ENCODE data around the gene FAM168A.

Gene FAM168A

GRCh38 chr11:73554671-73555320 lies 43.1 kb downstream of the FAM168A start:
- DNase-seq: no peak

- no peak for DNase-seq
Observed at GRCh38 chr11:73553266-73553665, 44.6 kb downstream of the FAM168A start.

DNA sequence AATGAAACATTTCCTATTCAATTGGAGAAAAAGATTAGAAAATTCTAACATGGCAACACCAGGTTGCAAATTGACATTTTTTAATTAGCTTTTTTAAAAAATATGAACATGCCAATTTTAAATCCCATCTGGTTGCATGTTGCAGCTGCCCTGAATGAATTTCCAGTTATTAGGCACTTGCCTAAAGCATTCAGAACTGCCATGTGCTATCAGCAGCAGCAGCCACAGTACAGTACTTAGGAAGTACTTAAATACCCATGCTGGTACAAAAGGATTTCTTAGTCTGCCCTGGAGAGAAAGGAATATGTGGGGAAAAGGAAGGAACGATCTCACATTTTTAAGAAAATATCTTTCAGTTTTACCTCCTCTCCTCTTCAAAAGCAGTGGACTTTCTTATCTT lies 46.2 kb downstream of the FAM168A start:
- DNase-seq: no peak

- no peak for DNase-seq
Observed at GRCh38 chr11:73549376-73549775, 48.5 kb downstream of the FAM168A start.

GRCh38 chr11:73547706-73548595 lies 50.0 kb downstream of the FAM168A start:
- DNase-seq: no peak

- no peak for DNase-seq
Observed at GRCh38 chr11:73542175-73542574, 55.7 kb downstream of the FAM168A start.

DNA sequence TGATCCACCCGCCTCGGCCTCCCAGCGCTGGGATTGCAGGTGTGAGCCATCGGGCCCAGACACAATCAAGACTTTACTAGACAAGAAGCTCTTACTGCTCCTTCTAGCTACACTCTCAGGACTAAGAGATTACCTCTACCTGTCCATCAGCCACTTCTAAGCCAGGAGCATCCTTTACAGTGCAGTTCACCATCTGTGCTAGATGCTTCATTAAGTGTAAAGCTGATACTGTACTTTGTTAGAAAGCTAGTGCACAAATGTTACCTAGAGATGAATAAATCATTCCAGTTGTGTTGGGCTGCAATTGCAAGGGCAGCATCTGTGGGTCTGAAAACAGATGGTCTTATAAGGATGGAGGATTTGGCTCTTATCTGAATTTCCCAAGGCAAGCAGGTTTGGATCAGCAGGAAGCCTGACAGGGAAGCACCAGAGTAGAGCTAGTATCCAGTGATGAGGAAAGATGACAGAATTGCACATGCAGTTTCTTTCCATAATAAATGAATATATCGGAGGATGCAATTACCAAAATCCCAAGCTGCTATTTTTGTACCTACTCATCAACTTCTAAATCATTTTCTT lies 58.3 kb downstream of the FAM168A start:
- DNase-seq: peak; percentile 74

- no peak for DNase-seq
Observed at GRCh38 chr11:73538381-73538872, 59.5 kb downstream of the FAM168A start.

GRCh38 chr11:73537969-73538368 lies 59.9 kb downstream of the FAM168A start:
- no peak for DNase-seq

DNA sequence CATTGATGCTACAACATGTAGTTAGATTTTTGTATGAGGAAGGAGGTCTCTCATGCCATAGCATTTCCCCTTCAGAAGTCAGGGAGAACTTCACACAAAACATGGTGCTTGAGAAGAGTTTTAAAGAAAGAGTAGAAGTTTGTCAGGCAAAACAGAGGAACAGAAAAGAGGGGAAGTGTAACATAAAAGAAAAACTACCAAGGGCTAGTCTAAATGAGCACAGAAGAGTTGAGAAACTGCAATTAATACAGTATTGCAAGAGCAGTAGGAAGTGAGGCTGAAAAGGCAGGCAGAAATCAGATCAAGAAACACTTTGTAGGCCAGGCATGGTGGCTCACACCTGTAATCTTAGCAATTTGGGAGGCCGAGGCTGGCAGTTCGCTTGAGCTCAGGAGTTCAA lies 61.0 kb downstream of the FAM168A start:
- DNase-seq: no peak

- no peak for DNase-seq
Observed at GRCh38 chr11:73532310-73532709, 65.6 kb downstream of the FAM168A start.

DNA sequence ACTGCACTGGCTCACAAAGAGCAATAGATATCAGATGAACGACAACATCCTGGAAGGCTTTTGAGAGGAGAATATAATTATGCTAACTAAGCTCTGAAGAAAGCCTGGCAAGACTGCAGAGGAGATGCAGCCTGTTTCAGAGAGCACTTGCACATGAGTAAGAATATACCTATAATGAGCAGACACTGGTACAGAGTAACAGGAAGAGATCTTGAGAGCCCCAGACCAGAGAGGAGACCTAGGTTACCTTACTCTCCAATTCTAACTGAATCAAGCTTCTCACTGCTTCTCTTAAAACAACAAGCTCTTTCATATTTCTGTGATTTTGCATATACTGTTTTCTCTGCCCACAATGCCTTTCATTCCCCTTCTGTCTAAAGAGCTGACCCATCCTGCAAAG lies 66.5 kb downstream of the FAM168A start:
- no peak for DNase-seq

DNA sequence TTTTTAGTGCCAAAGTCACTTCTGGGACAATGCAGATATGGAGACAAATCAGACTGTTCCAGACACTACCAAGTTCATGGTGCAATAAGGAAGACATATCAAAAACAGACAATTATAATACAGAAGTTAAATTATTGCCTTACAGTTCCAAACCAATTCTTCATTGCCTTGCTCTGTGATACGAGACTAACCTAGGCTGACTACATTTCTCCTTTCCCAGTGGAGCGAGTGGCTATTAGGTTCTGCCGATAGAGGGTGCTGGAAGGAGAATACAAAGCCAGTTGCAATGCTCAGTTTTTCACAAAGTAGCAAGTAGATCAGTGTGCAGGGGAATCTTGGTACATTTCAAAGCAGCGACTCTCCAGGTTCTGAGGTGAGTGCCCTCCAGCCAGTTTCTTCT lies 67.8 kb downstream of the FAM168A start:
- no peak for DNase-seq

GRCh38 chr11:73529204-73529530 lies 68.7 kb downstream of the FAM168A start:
- DNase-seq: no peak

GRCh38 chr11:73528483-73529203 lies 69.3 kb downstream of the FAM168A start:
- DNase-seq: no peak

- DNase-seq: no peak
Observed at GRCh38 chr11:73528013-73528412, 69.9 kb downstream of the FAM168A start.

DNA sequence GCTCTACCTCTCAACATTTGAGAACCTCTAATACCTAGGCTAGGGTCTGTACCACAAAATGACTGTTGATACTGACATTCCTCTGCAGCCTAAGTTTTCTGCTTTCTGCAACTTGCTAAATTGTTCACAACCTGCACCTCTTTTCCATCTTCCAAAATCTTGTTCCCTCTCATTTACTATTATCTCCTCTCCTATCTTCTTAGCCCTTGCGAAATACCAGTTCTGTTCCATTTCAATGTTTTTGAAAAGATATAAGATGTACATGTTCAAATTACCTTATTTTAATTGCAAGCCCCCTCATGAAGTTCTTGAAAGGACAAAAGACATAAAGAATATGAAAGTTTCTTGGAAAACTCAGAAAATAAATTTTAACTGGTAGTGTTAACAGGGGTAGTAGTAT lies 72.3 kb downstream of the FAM168A start:
- no peak for DNase-seq

DNA sequence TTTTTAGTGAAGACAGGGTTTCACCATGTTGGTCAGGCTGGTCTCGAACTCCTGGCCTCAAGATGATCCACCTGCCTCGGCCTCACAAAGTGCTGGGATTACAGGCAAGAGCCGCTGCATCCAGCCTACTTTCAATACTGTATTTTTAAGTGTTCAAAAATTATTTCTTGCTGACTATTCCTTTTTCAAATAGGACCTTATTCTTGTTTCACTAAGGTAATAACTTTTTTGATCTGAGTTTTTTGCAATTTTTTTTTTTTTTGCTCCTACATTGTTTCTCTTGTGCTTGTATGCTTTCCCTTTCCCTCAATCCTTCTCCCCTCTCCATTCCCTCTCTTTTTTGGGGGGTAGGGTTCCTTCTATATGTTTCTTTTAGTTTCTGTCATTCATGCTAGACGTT lies 73.1 kb downstream of the FAM168A start:
- DNase-seq: no peak

DNA sequence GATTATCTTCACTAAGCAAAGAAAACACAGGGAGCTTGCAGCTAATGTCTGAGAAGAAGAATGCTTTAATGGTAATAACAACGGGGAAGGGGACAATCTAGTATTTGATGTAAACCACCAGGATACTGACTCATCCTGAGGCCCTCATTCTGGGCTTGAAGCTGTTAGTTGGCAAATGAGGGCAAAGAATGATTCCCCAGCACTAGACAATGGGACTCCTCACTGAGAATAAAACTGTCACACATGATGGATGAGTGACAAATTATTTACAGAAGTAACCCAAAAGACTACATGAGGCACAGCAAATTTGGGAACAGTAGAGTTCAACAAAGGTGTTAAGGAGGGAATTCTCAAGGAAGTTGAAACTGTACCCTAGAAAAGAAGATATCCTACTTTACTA lies 76.3 kb downstream of the FAM168A start:
- DNase-seq: no peak

DNA sequence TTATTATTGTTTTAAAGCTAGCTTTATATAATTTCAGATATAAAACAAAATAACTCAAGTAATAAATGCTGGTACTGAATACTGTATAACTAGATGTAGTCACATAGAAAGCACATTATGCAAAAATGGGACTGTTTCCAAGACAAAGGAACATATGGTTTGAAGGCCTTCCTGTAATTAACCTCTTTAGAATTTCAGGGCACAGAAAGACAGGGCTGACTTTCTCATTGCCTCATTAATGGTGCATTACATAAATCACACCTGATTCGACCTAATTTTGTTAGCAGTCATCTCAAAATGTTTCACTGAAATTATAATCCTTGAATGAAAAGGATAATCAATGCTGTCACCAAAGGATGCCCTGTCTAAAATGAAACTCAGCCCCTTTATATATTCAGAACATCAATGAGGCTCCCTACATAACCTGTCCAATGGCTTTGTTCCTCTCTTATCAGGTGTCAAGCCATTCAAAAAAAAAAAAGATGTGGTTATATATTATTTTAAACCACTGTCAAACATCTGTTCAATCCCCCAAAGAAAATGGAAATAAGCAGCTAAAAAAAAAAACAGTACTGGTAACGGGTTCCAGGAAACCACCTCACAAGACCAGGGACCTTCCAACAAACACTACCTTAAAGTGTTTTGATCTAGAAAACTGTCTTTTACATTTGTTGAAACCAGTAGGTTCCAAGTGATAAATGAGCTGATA lies 77.4 kb downstream of the FAM168A start:
- DNase-seq: peak; percentile 12

GRCh38 chr11:73519266-73519665 lies 78.6 kb downstream of the FAM168A start:
- no peak for DNase-seq

DNA sequence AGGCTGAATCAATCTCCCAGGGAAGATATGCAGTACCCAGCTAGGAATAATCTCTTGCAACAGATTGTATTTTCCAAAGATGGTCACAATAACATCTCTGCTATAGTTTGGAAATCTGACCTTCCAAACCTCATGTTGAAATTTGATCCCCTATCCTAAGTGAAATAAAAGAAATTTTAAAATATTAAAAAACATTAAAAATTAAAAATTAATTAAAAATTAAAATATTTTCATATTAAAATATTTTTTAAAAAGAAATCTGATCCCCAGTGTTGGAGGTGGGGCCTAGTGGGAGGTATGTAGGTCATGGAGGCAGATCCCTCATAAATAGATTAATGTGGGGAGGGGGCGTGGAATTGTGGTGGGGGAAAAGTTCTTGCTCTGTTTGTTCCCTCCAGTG lies 79.7 kb downstream of the FAM168A start:
- no peak for DNase-seq

DNA sequence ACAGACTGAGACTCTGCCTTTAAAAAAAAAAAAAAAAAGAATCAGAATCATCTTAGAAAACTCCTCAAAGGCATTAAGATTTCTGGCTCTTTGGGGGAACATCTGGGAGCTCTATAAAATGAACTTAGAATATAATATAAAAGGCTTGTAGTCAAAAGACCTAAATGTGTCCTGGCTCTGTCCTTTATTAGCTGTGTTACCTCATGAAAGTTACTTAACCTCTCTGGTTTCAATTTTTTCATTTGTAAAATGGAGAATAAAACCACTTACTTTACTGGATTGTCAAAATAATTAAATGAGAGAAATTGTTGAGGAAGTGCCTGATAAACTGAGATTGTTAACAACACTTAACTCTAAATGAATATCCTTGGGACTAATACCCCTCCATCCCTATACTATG lies 81.8 kb downstream of the FAM168A start:
- DNase-seq: no peak
